Measurements from ENCODE around the gene FARSA.

DNA sequence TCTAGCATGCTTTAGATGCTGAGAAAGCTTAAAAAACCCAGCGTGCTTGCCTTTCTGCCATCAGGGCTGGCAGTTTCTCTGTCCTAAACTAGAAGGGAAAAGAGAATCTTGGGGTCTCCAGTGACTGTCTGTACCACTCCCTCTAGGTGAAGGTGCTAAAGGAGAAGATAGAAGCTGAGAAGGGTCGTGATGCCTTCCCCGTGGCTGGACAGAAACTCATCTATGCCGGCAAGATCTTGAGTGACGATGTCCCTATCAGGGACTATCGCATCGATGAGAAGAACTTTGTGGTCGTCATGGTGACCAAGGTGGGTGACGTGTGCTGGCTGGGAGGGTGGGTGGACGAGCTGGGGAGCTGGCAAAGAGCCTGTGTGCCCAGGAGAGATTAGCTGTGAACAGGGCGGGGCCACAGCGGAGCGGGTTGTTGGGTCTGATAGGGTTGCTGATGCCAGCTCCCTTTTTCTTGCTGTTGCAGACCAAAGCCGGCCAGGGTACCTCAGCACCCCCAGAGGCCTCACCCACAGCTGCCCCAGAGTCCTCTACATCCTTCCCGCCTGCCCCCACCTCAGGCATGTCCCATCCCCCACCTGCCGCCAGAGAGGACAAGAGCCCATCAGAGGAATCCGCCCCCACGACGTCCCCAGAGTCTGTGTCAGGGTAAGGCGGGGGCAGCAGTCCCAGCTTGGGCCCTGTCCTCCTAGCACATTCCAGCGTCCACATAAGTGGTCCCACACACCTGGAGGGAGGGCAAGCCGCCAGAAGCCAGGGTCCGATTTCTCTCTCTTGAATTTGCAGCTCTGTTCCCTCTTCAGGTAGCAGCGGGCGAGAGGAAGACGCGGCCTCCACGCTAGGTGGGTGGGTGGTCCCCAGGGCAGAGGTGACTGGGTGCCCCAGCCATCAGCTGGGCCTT is 14.4 kb upstream of the FARSA start:
- TF ChIP-seq EZH2phosphoT487 (IDR thresholded peaks at IDR 0.05; ENCODE audit: insufficient read depth, low read depth) (no peak), EZH2 (IDR thresholded peaks at IDR 0.05; ENCODE audit: insufficient read depth, poor library complexity, severe bottlenecking) (no peak)

Measured in GM23248 (cell line).